ENCODE data around the gene ARHGEF19. TPM values are rescaled to one million over a fixed set of nuclear protein-coding genes. Genes with fewer than 3 reads are reported as not detected.

Gene ARHGEF19
- total RNA-seq, 2 donors from 2014 or later = 14.8 to 17.5 TPM

GRCh38 chr1:16173447-16174260 is 38.8 kb downstream of the ARHGEF19 start:
- H3K36me3 ChIP-seq (ENCODE audit: control insufficient read depth, insufficient read depth, low read length) = no peaks in the 10 kb centered on the region
- WGBS, 2 experiments (ENCODE audit: insufficient coverage in 1 of 2, insufficient read length in 1 of 2) = 84 to 100% methylated on average over 1 to 12 of the region's 12 CpGs
- H3K9me3 Mint-ChIP-seq = no peaks in the 10 kb centered on the region
- H3K9me3 ChIP-seq (ENCODE audit: control insufficient read depth, low read length) = no peaks in the 10 kb centered on the region
- H3K4me1 ChIP-seq (ENCODE audit: control insufficient read depth, insufficient read depth, low read length) = peaks cover 7% of the 10 kb centered on the region
- no peaks in the 10 kb centered on the region for H3K27me3 Mint-ChIP-seq (ENCODE audit: insufficient read depth)
- H3K27ac ChIP-seq (ENCODE audit: low read depth, low read length) = no peak overlapping the region
- peak; percentile 80 for DNase-seq
- no peak overlapping the region for H3K4me3 ChIP-seq (ENCODE audit: low read length)
- H3K27me3 ChIP-seq (ENCODE audit: control insufficient read depth, insufficient read depth, low read length, poor library complexity, severe bottlenecking) = no peaks in the 10 kb centered on the region
- TF ChIP-seq CTCF (conservative IDR thresholded peaks at IDR 0.05) = no peak
- H3K4me1 Mint-ChIP-seq = peaks cover 17% of the 10 kb centered on the region
- H3K27ac Mint-ChIP-seq = peak overlapping the region; percentile 55
- H3K4me3 Mint-ChIP-seq = no peak overlapping the region
- H3K36me3 Mint-ChIP-seq (ENCODE audit: low read depth) = no peaks in the 10 kb centered on the region
- no peak overlapping the region for H3K9ac ChIP-seq (ENCODE audit: extremely low read depth, low read length, poor library complexity, severe bottlenecking)

GRCh38 chr1:16172964-16173446 is 39.4 kb downstream of the ARHGEF19 start:
- no peak for DNase-seq
- Histone ChIP-seq H3K27me3 (ENCODE audit: control insufficient read depth, insufficient read depth, low read length, poor library complexity, severe bottlenecking) (no peaks in the 10 kb centered on the region), H3K4me3 (ENCODE audit: low read length) (no peak overlapping the region), H3K4me1 (ENCODE audit: control insufficient read depth, insufficient read depth, low read length) (peaks cover 8% of the 10 kb centered on the region), H3K36me3 (ENCODE audit: control insufficient read depth, insufficient read depth, low read length) (no peaks in the 10 kb centered on the region), H3K27ac (ENCODE audit: low read depth, low read length) (no peak overlapping the region), H3K9me3 (ENCODE audit: control insufficient read depth, low read length) (no peaks in the 10 kb centered on the region), H3K9ac (ENCODE audit: extremely low read depth, low read length, poor library complexity, severe bottlenecking) (no peak overlapping the region)
- Mint-ChIP-seq H3K27ac (no peak overlapping the region), H3K9me3 (no peaks in the 10 kb centered on the region), H3K36me3 (ENCODE audit: low read depth) (no peaks in the 10 kb centered on the region), H3K4me1 (peaks cover 19% of the 10 kb centered on the region), H3K27me3 (ENCODE audit: insufficient read depth) (no peaks in the 10 kb centered on the region), H3K4me3 (no peak overlapping the region)
- WGBS, 2 experiments (ENCODE audit: insufficient coverage in 1 of 2, insufficient read length in 1 of 2) = 93% methylated on average over 9 to 14 of the region's 14 CpGs
- TF ChIP-seq CTCF (conservative IDR thresholded peaks at IDR 0.05) = no peak

DNA sequence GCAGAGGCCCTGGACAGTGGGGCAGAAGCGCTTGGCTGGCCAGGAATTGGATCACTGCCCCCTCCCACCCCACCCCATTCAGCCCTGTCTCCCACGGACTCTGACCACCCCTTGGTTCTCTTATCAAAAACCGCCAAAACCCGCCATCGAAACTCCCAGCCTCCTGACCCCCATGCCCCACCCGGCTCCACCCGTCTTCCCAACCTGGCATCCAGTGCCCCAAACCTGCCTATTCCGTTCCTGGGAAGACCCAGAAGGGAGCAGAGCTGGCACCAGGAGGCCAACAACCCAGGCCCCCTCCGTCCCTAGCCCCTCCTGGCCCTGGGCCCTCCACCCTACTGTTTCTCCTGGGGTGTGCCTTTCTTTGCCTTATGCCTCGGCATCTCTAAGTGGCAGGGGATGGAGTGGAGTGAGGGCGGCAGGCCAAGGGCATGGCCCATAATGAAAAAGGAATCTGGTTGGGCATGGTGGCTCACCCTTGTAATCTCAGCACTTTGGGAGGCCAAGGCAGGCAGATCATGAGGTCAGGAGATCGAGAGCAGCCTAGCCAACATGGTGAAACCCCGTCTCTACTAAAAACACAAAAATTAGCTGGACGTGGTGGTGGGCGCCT is 40.1 kb downstream of the ARHGEF19 start:
- Histone ChIP-seq H3K27me3 (ENCODE audit: control insufficient read depth, insufficient read depth, low read length, poor library complexity, severe bottlenecking) (no peaks in the 10 kb centered on the region), H3K4me3 (ENCODE audit: low read length) (no peak overlapping the region), H3K4me1 (ENCODE audit: control insufficient read depth, insufficient read depth, low read length) (peaks cover 8% of the 10 kb centered on the region), H3K9me3 (ENCODE audit: control insufficient read depth, low read length) (no peaks in the 10 kb centered on the region), H3K27ac (ENCODE audit: low read depth, low read length) (no peak overlapping the region), H3K36me3 (ENCODE audit: control insufficient read depth, insufficient read depth, low read length) (no peaks in the 10 kb centered on the region), H3K9ac (ENCODE audit: extremely low read depth, low read length, poor library complexity, severe bottlenecking) (no peak overlapping the region)
- WGBS, 2 experiments (ENCODE audit: insufficient coverage in 1 of 2, insufficient read length in 1 of 2) = 97 to 100% methylated on average over 6 to 15 of the region's 15 CpGs
- Mint-ChIP-seq H3K27me3 (ENCODE audit: insufficient read depth) (no peaks in the 10 kb centered on the region), H3K4me3 (no peak overlapping the region), H3K9me3 (no peaks in the 10 kb centered on the region), H3K4me1 (peaks cover 19% of the 10 kb centered on the region), H3K27ac (no peak overlapping the region), H3K36me3 (ENCODE audit: low read depth) (no peaks in the 10 kb centered on the region)
- no peak for DNase-seq
- no peak for TF ChIP-seq CTCF (conservative IDR thresholded peaks at IDR 0.05)
